ENCODE data around the gene FLRT1.

The FLRT1 gene

DNA sequence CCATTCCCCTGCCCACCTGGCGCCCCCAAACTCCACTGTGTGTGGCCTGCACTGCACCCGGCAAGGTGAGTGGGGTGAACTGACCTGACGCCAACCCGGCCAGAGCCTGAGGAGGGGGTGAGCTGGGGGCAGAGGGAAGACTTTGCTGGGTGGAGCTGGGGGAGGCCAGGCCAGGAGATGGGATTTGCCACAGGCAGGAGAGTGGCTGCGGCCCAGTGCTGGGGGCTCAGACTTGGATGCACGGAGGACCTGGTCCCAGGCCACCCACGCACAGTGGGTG, 17.8 kb upstream of the FLRT1 start:
- Histone ChIP-seq H3K4me3 (no peak overlapping the region), H3K27ac (no peak overlapping the region), H4K20me1 (peaks cover 0 to 71% (median 10%) of the 10 kb centered on the region in 11 experiments; a peak in 9 of 22 replicates), H3K9ac (no peak overlapping the region), H3K9me3 (replicated peaks in 1 of 11) (no peaks in the 10 kb centered on the region), H3K4me1 (peaks cover 10 to 36% (median 27%) of the 10 kb centered on the region in 10 experiments), H3K27me3 (no peaks in the 10 kb centered on the region), H3K4me2 (no peak overlapping the region), H3K36me3 (no peaks in the 10 kb centered on the region)
- TF ChIP-seq Cebpa-rat (IDR thresholded peaks at IDR 0.05), result no peak

DNA sequence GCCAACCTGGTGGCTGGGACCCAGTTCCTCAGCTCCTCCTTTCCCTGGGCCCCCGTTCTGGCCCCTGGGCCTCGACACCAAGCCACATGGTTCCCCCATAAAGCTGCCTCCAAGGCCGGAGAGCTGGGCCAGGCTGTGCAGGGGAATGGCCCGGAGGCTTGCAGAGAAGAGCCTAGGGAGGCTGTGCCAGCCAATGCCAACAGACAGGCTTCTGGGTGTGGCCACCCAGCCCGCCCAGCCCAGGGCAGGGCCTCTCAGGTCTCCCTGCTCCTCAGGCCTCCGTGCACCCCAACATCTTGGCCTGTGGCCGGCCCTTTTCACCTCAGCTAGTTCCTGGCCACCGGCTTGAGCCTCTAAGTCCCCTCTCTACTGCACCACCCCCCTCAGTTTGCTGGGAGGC, 17.4 kb upstream of the FLRT1 start:
- H3K9me3 ChIP-seq (replicated peaks in 1 of 11), result no peaks in the 10 kb centered on the region
- no peak overlapping the region for H3K9ac ChIP-seq
- no peaks in the 10 kb centered on the region for H3K36me3 ChIP-seq
- peaks cover 10 to 40% (median 32%) of the 10 kb centered on the region in 10 experiments for H3K4me1 ChIP-seq
- no peak overlapping the region for H3K4me3 ChIP-seq
- H3K27ac ChIP-seq, result no peak overlapping the region
- peaks cover 0 to 70% (median 10%) of the 10 kb centered on the region in 11 experiments; a peak in 9 of 22 replicates for H4K20me1 ChIP-seq
- H3K4me2 ChIP-seq, result peak overlapping the region in 1 of 11 experiments; percentile 12; a peak in 1 of 22 replicates
- H3K27me3 ChIP-seq, result no peaks in the 10 kb centered on the region
- TF ChIP-seq Cebpa-rat (IDR thresholded peaks at IDR 0.05), result no peak

DNA sequence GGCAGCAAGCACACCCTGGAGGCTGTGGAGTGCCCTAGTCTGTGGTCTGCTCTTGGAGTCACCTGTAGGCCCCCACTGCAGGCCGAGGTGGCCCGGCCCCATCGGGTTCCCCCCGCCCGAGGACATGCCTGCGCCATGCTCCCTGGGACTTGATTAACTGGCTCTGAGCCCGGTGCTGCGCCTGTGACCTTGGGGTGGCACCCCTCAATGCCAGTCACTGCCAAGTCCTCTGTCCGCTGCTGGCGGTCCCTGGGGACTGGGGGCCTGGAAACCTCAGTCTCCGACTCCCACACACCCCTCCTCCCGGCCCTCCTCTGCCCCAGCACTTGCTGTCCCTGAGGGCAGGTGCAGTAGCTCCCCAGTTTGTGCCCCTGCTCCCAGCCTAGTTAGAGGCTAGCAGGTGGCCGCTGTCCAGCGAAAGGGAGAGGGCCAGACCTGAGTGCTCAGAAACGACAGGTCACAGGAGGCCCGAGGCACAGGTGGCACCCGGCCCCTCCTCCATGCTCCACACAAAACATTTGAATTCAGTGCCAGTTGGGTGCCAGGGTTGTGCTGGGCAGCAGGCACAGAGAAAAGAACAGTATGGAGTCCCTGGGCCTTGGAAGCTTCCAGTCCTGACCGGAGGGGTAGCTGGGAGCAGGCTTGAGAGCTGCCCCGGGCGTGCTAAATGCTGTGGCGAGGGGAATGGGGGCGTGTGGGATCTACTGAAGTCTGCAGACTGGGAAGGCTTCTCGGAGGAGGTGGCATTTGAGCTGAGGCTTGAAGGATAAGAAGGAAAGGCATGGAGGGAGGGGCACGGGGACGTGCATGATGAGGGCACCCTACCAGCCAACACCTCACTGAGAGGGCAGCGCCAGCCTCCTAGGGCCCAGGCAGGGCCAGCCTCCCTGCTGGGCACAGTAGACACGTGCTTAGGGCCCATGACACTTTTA, 16.4 kb upstream of the FLRT1 start:
- Histone ChIP-seq H3K9ac (no peak overlapping the region), H3K9me3 (replicated peaks in 1 of 11) (no peaks in the 10 kb centered on the region), H3K36me3 (no peaks in the 10 kb centered on the region), H4K20me1 (peaks cover 0 to 72% (median 10%) of the 10 kb centered on the region in 11 experiments; a peak in 9 of 22 replicates), H3K4me2 (peak overlapping the region in 5 of 11 experiments; percentile 12 to 36 (median 24); a peak in 8 of 22 replicates), H3K4me1 (peaks cover 21 to 51% (median 42%) of the 10 kb centered on the region in 10 experiments), H3K4me3 (no peak overlapping the region), H3K27me3 (no peaks in the 10 kb centered on the region), H3K27ac (no peak overlapping the region)
- no peak for TF ChIP-seq Cebpa-rat (IDR thresholded peaks at IDR 0.05)

DNA sequence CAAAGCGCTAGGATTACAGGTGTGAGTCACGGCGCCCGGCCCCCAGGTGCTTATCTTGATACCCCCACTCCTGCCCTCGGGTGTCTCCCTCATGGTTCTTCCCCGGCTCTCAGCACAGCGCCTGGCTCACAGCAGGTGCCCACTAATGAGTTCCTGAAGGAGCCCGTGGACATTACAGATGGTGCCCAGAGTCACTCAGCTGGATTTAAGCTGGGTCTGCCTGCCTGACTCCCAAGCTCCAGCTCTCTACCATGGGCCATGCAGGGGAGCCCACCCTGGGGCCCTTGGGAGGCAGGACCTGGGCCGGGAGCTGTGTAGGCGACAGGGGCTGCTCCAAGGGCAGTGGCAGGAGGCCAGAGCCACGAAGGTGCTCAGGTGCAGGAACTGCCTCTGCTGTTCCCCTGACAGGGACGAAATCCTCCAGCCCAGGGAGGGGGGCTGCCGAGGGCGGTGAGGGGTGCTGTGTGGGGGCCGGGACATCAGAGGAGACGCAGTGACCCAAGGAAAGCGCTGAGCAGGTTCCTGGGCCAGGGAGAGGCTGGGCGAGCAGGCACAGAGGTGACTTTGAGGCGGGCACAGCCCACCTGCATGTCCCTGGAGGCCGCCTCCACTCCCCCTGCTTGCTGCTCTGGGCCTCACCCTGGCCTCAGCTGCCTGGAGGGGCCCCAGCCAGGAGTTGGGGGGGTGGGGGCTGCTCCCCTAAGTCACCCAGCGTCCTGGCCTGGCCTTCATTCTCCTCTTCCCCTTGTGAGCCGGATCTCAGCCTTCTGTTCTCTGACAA, 14.6 kb upstream of the FLRT1 start:
- H3K27me3 ChIP-seq, result no peaks in the 10 kb centered on the region
- no peak overlapping the region for H3K4me3 ChIP-seq
- H3K4me1 ChIP-seq, result peaks cover 21 to 68% (median 54%) of the 10 kb centered on the region in 10 experiments
- no peaks in the 10 kb centered on the region for H3K36me3 ChIP-seq
- peaks cover 0 to 81% (median 10%) of the 10 kb centered on the region in 11 experiments; a peak in 8 of 22 replicates for H4K20me1 ChIP-seq
- H3K9ac ChIP-seq, result peak overlapping the region in 4 of 11 experiments; percentile 14 to 52 (median 30); a peak in 2 of 22 replicates
- peak overlapping the region in 2 of 11 experiments; percentile 4 to 30; a peak in 3 of 22 replicates for H3K27ac ChIP-seq
- no peaks in the 10 kb centered on the region for H3K9me3 ChIP-seq (replicated peaks in 1 of 11)
- TF ChIP-seq Cebpa-rat (IDR thresholded peaks at IDR 0.05), result no peak
- H3K4me2 ChIP-seq, result peak overlapping the region; percentile 21 to 76 (median 52); a peak in 19 of 22 replicates

DNA sequence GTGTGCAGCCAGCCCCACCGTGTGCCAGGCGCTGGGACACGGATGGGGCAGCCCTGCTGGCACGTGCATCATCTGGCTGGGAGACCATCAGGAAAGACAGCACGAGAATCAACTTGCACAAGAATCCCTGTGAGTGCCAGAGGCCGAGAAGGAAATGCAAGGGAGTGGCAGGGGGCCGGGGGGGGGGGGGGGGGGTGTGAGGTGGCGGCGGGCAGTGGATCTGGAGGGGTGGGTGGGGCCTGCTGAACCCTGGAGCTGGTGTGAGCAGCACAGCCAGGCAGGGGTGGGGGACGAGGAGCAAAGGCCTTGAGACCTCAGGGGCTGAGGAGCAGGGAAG, 14.0 kb upstream of the FLRT1 start:
- H3K4me3 ChIP-seq, result no peak overlapping the region
- peaks cover 0 to 78% (median 9%) of the 10 kb centered on the region in 11 experiments; a peak in 8 of 22 replicates for H4K20me1 ChIP-seq
- H3K4me2 ChIP-seq, result peak overlapping the region; percentile 21 to 95 (median 77); a peak in 20 of 22 replicates
- H3K9me3 ChIP-seq (replicated peaks in 1 of 11), result no peaks in the 10 kb centered on the region
- H3K9ac ChIP-seq, result peak overlapping the region in 5 of 11 experiments; percentile 11 to 66 (median 40); a peak in 4 of 22 replicates
- H3K27me3 ChIP-seq, result no peaks in the 10 kb centered on the region
- no peak overlapping the region; a peak in 1 of 22 replicates for H3K27ac ChIP-seq
- TF ChIP-seq Cebpa-rat (IDR thresholded peaks at IDR 0.05), result no peak
- H3K4me1 ChIP-seq, result peaks cover 21 to 74% (median 58%) of the 10 kb centered on the region in 10 experiments
- H3K36me3 ChIP-seq, result no peaks in the 10 kb centered on the region

DNA sequence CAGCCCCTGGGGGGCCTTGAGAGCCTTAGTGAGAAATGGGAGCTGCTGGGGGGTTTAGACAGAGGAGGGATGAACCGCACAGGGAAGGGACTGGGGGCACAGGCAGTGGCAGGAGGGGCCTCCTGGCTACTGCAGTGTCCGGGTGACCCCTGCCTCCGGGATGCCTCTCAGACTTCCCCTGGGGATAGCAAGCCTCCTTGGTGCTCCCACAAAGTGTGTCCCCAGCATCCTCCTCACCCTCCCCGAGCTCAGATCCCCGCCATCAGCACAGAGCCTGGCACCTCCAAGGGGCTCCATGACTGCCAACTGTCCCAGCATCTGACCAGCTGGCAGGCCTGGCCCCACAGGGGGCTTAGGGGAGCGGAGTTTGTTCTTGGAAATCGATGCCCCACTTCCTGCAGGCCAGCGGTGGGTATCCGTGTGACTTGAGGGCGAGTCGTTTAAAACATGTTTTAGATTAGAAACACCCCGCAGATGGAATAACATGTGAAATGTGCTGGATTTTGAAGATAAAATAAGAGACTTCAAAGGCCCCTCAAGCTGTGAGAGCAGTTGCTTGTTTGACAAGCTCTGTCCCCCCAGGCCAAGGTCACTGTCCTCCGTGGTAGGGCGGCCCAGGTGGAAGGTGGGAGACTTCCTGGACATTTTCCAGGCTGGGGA, 13.5 kb upstream of the FLRT1 start:
- no peak for TF ChIP-seq Cebpa-rat (IDR thresholded peaks at IDR 0.05)
- no peak overlapping the region for H3K4me3 ChIP-seq
- no peaks in the 10 kb centered on the region for H3K27me3 ChIP-seq
- peaks cover 0 to 76% (median 9%) of the 10 kb centered on the region in 11 experiments; a peak in 8 of 22 replicates for H4K20me1 ChIP-seq
- no peaks in the 10 kb centered on the region for H3K36me3 ChIP-seq
- H3K4me2 ChIP-seq, result peak overlapping the region; percentile 13 to 95 (median 77); a peak in 20 of 22 replicates
- H3K27ac ChIP-seq, result 0 out of 22 replicates have a peak overlapping the region, but pooled peaks of 2 of the 11 experiments have one; percentile 12 to 13
- peaks cover 23 to 79% (median 63%) of the 10 kb centered on the region in 10 experiments for H3K4me1 ChIP-seq
- no peaks in the 10 kb centered on the region for H3K9me3 ChIP-seq (replicated peaks in 1 of 11)
- H3K9ac ChIP-seq, result peak overlapping the region in 5 of 11 experiments; percentile 11 to 66 (median 32); a peak in 7 of 22 replicates

DNA sequence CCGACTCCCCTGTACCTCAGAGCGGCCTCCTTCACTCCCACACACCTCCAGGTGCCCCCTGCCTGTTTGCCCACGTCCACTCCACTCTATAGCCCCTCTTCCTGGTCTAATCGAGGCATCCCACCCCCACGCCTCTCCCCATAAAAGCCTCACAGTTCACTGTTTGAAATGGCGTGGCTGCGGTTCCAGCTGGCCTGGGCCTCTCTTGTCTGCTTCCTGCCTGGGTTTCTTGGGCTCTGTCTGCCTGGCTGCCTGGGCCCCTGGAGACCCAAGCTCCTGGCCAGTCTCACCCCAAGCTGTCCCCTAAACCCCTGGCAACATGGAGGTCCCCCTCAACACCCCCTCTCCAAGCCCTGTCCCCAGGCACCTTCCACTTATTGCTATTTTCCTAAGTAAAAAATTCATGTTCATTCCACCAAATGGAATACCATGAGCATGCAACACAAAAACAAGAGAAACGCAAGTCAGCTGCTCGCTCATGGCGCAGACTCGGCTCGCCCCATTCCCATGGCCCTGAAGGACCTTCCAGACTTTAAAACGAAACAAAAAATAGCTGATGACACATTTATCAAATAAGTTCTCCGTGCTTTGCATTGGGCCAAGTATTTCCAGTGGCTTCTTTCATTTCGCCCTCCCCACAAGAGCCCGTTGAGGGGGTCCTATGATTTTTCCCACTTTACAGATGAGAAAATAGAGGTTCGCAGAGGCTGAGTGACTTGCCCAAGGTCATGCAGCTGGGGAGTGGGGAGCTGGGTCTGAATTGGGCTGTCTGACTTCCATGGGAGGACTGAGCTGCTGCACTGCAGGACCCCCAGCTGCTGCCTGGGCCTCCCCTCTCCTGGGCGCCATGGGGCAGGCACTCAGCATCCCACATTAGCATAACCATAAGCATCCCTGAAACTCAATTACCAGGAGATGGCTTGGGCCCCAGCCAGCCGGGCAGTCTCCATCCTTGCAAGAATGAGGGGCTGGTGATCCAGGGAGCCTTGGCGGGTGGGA, 11.7 kb upstream of the FLRT1 start:
- TF ChIP-seq Cebpa-rat (IDR thresholded peaks at IDR 0.05), result no peak
- Histone ChIP-seq H3K27ac (peak overlapping the region; percentile 7 to 82 (median 72); a peak in 20 of 22 replicates), H3K36me3 (no peaks in the 10 kb centered on the region), H3K9ac (peak overlapping the region; percentile 54 to 73 (median 66); a peak in 20 of 22 replicates), H3K4me1 (peaks cover 41 to 93% (median 78%) of the 10 kb centered on the region in 10 experiments), H4K20me1 (peaks cover 0 to 71% (median 9%) of the 10 kb centered on the region in 11 experiments; a peak in 9 of 22 replicates), H3K4me3 (no peak overlapping the region), H3K27me3 (no peaks in the 10 kb centered on the region), H3K4me2 (peak overlapping the region; percentile 52 to 95 (median 82)), H3K9me3 (replicated peaks in 1 of 11) (no peaks in the 10 kb centered on the region)

Measured in BLaER1 treated with 17β-estradiol and CSF1 and Interleukin-3, amounts not matched to agents 10 nM and 100 nM (cell line).